Vagina (tissue), 2 donors: ENCODE data around the gene CCNY.
"Not testable (repeated sequence)": the region's sequence is repeated elsewhere in the genome, so short reads cannot be mapped to it uniquely, and the experiment has no call there.

Experiments
- POLR2A ChIP-seq, 2 donors: fragments of 450-650 bp; IDR thresholded peaks; one replicate each; pipeline ENCODE4 v1.6.1; 2017; ENCODE audit warnings: antibody characterized with exemption in 2 of 2, mild to moderate bottlenecking in 2 of 2, moderate library complexity in 2 of 2
- POLR2AphosphoS5 ChIP-seq, 2 donors: sonication (generic); formaldehyde crosslinking; IDR thresholded peaks; one replicate each; pipeline ENCODE4 v1.9.0; 2017; ENCODE audit warnings: antibody characterized with exemption in 2 of 2, mild to moderate bottlenecking in 2 of 2, low read depth in 1 of 2; ENCODE audit not compliant: insufficient read depth in 1 of 2

DNA sequence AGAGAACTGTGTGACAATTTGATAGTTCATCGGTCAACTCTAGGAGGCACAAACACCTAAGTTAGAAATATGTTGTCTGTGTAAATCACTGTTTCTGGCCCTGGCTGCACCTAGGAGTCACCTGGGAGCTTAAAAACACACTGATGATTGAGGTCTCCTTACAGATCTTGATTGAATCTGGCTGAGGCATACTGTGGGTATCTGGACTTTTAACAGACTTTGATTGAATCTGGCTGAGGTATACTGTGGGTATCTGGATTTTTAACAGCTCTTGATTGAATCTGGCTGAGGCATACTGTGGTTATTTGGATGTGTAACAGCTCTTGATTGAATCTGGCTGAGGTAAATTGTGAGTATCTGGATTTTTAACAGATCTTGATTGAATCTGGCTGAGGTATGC, 181.9 kb downstream of the CCNY start:
- not testable (repeated sequence) for TF ChIP-seq POLR2AphosphoS5 (IDR thresholded peaks at IDR 0.05; ENCODE audit: insufficient read depth in 1 of 2, low read depth in 1 of 2); POLR2A (IDR thresholded peaks at IDR 0.05)
